AG20443 (cell line): ENCODE measurements around the gene VAT1L.

Experiments used
- DNase-seq: peaks from one replicate; pipeline ENCODE4 v3.0.0; 2012; ENCODE audit warnings: low spot score, mixed read lengths

VAT1L gene

GRCh38 chr16:77834635-77835540, 46.5 kb downstream of the VAT1L start:
- peak; percentile 38 for DNase-seq

GRCh38 chr16:77836801-77837200, 48.4 kb downstream of the VAT1L start:
- no peak for DNase-seq

GRCh38 chr16:77838597-77839255, 50.4 kb downstream of the VAT1L start:
- DNase-seq: no peak

- no peak for DNase-seq
Observed at GRCh38 chr16:77840093-77840492, 51.7 kb downstream of the VAT1L start.

- no peak for DNase-seq
Observed at GRCh38 chr16:77840673-77841501, 52.5 kb downstream of the VAT1L start.

- no peak for DNase-seq
Observed at GRCh38 chr16:77841502-77841763, 53.1 kb downstream of the VAT1L start.

- DNase-seq: no peak
Observed at GRCh38 chr16:77842468-77842867, 54.1 kb downstream of the VAT1L start.

- DNase-seq: no peak
Observed at GRCh38 chr16:77843405-77843804, 55.0 kb downstream of the VAT1L start.

- DNase-seq: no peak
Observed at GRCh38 chr16:77844801-77845200, 56.4 kb downstream of the VAT1L start.

GRCh38 chr16:77849646-77850258, 61.4 kb downstream of the VAT1L start:
- DNase-seq: no peak

- DNase-seq: no peak
Observed at GRCh38 chr16:77850636-77851333, 62.4 kb downstream of the VAT1L start.

GRCh38 chr16:77853161-77853560, 64.8 kb downstream of the VAT1L start:
- DNase-seq: no peak

GRCh38 chr16:77856438-77857160, 68.2 kb downstream of the VAT1L start:
- DNase-seq: no peak

- DNase-seq: no peak
Observed at GRCh38 chr16:77858060-77858459, 69.7 kb downstream of the VAT1L start.

GRCh38 chr16:77859493-77860232, 71.3 kb downstream of the VAT1L start:
- no peak for DNase-seq

- no peak for DNase-seq
Observed at GRCh38 chr16:77860953-77861352, 72.6 kb downstream of the VAT1L start.

GRCh38 chr16:77863250-77863649, 74.9 kb downstream of the VAT1L start:
- no peak for DNase-seq

GRCh38 chr16:77866752-77867151, 78.4 kb downstream of the VAT1L start:
- no peak for DNase-seq

GRCh38 chr16:77868052-77868451, 79.7 kb downstream of the VAT1L start:
- DNase-seq: no peak

- no peak for DNase-seq
Observed at GRCh38 chr16:77868478-77868877, 80.1 kb downstream of the VAT1L start.
